Hepatic stellate cell (primary cell): ENCODE measurements around the gene LARP1.
"Not testable (repeated sequence)": the region's sequence is repeated elsewhere in the genome, so short reads cannot be mapped to it uniquely, and the experiment has no call there.

Experiments used
- DNase-seq: peaks from one replicate; pipeline ENCODE4 v3.0.0; 2011; ENCODE audit warnings: low spot score

The LARP1 gene

GRCh38 chr5:154793599-154794524 lies 38.7 kb downstream of the LARP1 start:
- no peak for DNase-seq

- peak; percentile 38 for DNase-seq
These were observed 39.5 kb downstream of the LARP1 start for GRCh38 chr5:154794525-154795234.

GRCh38 chr5:154795235-154795596 lies 40.0 kb downstream of the LARP1 start:
- peak; percentile 47 for DNase-seq

- no peak for DNase-seq
These were observed 42.6 kb downstream of the LARP1 start for GRCh38 chr5:154797762-154798161.

- no peak for DNase-seq
These were observed 45.4 kb downstream of the LARP1 start for GRCh38 chr5:154800582-154800981.

- no peak for DNase-seq
These were observed 45.9 kb downstream of the LARP1 start for GRCh38 chr5:154801083-154801482.

- DNase-seq: no peak
These were observed 46.9 kb downstream of the LARP1 start for GRCh38 chr5:154802050-154802449.

GRCh38 chr5:154806176-154806575 lies 51.0 kb downstream of the LARP1 start:
- DNase-seq: no peak

- no peak for DNase-seq
These were observed 56.1 kb downstream of the LARP1 start for GRCh38 chr5:154811239-154811638.

- DNase-seq: peak; percentile 68
These were observed 56.7 kb downstream of the LARP1 start for GRCh38 chr5:154811653-154812465.

- DNase-seq: no peak
These were observed 58.0 kb downstream of the LARP1 start for GRCh38 chr5:154813158-154813557.

- DNase-seq: no peak
These were observed 58.6 kb downstream of the LARP1 start for GRCh38 chr5:154813736-154814135.

GRCh38 chr5:154815025-154815424 lies 59.8 kb downstream of the LARP1 start:
- no peak for DNase-seq

- no peak for DNase-seq
These were observed 60.6 kb downstream of the LARP1 start for GRCh38 chr5:154815684-154816247.

GRCh38 chr5:154816891-154817492 lies 61.8 kb downstream of the LARP1 start:
- no peak for DNase-seq

GRCh38 chr5:154817815-154818214 lies 62.6 kb downstream of the LARP1 start:
- no peak for DNase-seq

- DNase-seq: no peak
These were observed 63.4 kb downstream of the LARP1 start for GRCh38 chr5:154818471-154819116.

- no peak for DNase-seq
These were observed 64.4 kb downstream of the LARP1 start for GRCh38 chr5:154819546-154819945.

GRCh38 chr5:154820383-154820782 lies 65.2 kb downstream of the LARP1 start:
- no peak for DNase-seq

- not testable (repeated sequence) for DNase-seq
These were observed 67.7 kb downstream of the LARP1 start for GRCh38 chr5:154822896-154823295.

GRCh38 chr5:154823605-154824004 lies 68.4 kb downstream of the LARP1 start:
- no peak for DNase-seq
